Neuron (in vitro differentiated cells): ENCODE data around the gene FNDC5.

Experiments used
- H2AFZ ChIP-seq: one replicate; pipeline ENCODE4 v1.6.1; 2013; ENCODE audit warnings: low read depth, mild to moderate bottlenecking, inconsistent platforms, low read length, moderate library complexity
- H3K27me3 ChIP-seq: one replicate; pipeline ENCODE4 v1.6.1; 2013; ENCODE audit warnings: low read length; ENCODE audit not compliant: insufficient read depth
- H3K36me3 ChIP-seq: one replicate; pipeline ENCODE4 v1.6.1; 2013; ENCODE audit warnings: low read length; ENCODE audit not compliant: insufficient read depth
- H3K4me1 ChIP-seq: one replicate; pipeline ENCODE4 v1.6.1; 2013; ENCODE audit warnings: low read length; ENCODE audit not compliant: insufficient read depth
- H3K4me3 ChIP-seq: 2 replicates; pipeline ENCODE4 v1.5.1; 2013; ENCODE audit warnings: mild to moderate bottlenecking, low read length, moderate library complexity
- H3K9me3 ChIP-seq: one replicate; pipeline ENCODE4 v1.6.1; 2013; ENCODE audit warnings: low read length

Gene FNDC5

DNA sequence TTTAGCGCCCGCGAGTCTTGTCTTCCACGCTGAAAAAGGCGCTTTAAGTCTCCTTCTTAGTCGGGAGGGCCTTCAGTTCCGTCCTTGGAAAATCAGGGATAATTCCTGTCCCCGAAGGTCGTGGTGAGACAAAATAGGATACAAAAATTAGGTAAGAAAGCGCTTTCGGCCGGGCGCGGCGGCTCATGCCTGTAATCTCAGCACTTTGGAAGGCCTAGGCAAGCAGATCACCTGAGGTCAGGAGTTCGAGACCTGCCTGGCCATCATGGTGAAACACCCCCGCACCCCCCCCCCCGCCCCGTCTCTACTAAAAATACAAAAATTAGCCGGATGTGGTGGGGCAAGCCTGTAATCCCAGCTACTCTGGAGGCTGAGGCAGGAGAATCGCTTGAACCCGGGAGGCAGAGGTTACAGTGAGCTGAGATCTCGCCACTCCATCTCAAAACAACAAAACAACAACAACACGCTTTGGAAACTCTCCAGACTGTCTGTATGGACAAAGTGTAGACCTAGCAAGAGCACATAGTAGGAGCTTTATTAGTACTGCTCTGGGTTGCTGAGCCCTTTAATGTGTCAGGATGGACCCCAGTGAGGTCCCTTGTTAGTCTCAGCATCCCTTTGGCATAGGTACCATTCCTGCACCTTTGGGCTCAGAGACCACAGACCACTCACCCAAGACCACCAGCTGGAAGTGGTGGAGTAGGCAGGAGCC lies 31.3 kb upstream of the FNDC5 start:
- Histone ChIP-seq H3K9me3 (no peaks in the 10 kb centered on the region), H2AFZ (no peak overlapping the region), H3K4me1 (peaks cover 2% of the 10 kb centered on the region), H3K4me3 (peak overlapping the region; percentile 35), H3K36me3 (no peaks in the 10 kb centered on the region), H3K27me3 (peaks cover 51% of the 10 kb centered on the region)

DNA sequence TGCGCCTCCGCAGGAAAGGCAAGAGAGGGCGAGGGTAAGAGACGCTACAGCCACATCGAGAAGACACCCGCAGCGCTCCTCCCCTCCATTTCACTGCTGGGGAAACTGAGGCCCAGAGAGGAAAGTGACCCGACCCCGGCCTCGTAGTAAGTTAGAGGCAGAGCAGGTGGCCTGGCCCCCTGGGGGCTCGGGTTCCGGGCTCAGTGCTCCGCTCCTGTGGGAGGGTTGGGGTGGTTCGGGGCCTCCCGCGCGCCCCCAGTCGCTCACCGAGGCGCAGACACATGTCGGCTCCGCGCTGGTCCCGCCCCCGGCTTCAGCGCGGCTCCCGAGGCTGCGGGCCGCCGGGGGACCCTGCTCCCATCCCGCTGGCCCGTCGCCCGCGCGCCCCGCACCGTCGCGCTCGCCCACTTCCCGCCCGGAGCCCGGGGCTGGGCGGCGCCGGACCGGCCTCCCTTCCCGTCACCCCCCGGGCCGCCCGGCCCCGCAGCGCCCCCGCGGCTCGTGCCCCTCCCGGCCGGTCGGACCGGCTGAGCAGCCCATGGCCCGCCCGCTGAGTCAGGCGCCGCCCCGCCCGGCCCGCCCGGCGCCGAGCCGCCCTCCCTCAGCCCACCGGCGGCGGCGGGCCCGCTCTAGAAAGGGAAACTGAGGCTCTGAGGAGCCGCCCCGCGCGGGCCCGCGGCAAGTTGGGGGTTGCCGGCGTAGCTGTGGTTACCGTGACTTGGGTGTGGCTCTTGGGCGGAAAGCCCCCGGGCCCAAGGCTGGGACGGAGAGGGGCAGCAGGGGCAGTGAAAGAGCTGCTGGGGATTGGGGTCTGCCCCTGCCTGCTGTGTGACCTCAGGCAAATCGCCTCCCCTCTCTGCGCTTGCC lies 30.5 kb upstream of the FNDC5 start, which contains the start of gene TMEM54:
Gene TMEM54, minus strand, starts transcription at position 434 of the 867 bp plus-strand sequence. Its CDS starts 151 bp downstream, at position 283.
- H3K9me3 ChIP-seq: no peaks in the 10 kb centered on the region
- H2AFZ ChIP-seq: no peak within 1 kb of the TSS
- peaks cover 53% of the 10 kb centered on the region for H3K27me3 ChIP-seq
- H3K4me1 ChIP-seq: peaks cover 2% of the 10 kb centered on the region
- peak within 1 kb of the TSS; percentile 35 for H3K4me3 ChIP-seq
- no peaks in the 10 kb centered on the region for H3K36me3 ChIP-seq

DNA sequence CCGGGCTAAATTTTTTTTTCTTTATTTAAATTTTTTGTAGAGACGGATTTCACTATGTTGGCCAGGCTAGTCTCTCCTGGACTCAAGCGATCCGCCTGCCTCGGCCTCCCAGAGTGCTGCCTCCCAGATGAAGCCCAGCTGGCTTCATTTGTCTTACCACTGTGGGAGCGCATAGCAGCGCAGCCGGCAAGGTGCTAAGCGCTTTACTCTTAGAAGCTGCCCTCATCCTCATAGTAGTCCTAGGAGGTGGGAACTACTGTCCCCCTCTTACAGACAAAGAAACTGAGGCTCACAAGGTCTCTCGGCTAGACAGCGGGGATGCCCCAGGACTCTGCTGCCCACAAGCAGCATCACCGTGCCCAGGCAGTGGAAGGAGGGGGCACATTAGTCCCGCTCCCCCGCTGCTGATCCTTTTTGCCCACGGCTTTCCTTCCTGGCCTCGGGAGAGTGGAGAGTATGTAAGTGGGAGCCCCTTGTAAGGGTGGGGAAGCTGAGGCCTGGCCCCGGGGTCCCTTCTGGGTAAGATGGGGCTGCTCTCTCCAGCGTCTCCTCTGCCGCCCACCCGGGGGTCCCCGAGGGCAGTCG lies 29.8 kb upstream of the FNDC5 start:
- Histone ChIP-seq H3K27me3 (peaks cover 53% of the 10 kb centered on the region), H3K9me3 (no peaks in the 10 kb centered on the region), H2AFZ (no peak overlapping the region), H3K36me3 (no peaks in the 10 kb centered on the region), H3K4me3 (peak overlapping the region; percentile 35), H3K4me1 (peaks cover 2% of the 10 kb centered on the region)

DNA sequence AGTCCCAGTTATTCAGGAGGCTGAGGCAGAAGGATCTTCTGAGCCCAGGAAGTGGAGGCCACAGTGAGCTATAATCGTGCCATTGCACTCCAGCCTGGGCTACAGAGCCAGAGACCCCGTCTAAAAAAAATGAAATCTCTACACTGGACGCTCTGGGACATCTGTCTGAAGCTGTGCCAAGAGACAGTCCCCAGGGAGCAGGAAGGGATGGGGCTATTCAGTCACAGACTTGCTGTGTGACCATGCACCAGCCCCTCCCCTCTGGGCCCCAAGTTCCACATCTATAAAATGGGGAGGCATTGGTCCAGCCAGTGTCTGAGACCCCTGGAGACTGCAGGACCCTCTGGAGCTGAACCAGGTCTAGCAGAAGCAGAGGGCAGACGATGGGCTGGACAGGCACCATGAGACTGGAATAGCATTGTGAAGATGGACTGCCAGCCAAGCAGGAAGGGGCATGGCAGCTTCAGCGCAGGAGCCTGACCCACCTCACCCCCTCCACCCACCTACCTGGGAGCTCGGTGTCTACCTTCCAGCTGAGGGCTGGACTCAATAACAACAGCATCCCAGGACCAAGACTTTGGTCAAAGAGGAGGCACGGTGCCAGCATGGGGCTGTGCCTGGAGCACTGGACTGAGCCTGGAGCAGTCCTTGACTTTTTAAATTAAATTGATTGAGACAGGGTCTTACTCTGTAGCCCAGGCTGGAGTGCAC lies 29.0 kb upstream of the FNDC5 start:
- H3K4me1 ChIP-seq: peaks cover 2% of the 10 kb centered on the region
- H3K36me3 ChIP-seq: no peaks in the 10 kb centered on the region
- no peak overlapping the region for H2AFZ ChIP-seq
- H3K27me3 ChIP-seq: peaks cover 53% of the 10 kb centered on the region
- H3K9me3 ChIP-seq: no peaks in the 10 kb centered on the region
- H3K4me3 ChIP-seq: no peak overlapping the region

DNA sequence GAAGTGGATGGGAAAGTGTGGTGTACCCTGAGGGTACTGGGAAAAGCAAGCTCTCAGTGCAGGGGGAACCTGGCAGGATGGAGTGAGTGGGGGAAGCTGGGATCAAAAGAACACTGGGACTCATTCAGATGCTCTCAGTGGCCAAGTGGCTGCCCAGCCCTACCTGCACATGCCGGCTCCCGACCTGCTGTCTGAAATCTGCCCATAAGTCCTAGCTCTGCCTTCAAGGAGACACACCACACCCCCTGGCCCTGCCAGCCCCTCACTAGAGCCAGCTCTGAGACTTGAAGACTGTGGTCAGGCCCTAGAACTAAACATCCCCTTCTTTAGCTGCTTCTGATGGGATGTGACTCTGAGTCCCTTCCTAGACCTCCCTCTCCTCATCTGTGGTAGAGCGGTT lies 28.2 kb upstream of the FNDC5 start:
- Histone ChIP-seq H3K4me3 (no peak overlapping the region), H3K9me3 (no peaks in the 10 kb centered on the region), H3K27me3 (peaks cover 52% of the 10 kb centered on the region), H3K36me3 (no peaks in the 10 kb centered on the region), H2AFZ (no peak overlapping the region), H3K4me1 (peaks cover 10% of the 10 kb centered on the region)

DNA sequence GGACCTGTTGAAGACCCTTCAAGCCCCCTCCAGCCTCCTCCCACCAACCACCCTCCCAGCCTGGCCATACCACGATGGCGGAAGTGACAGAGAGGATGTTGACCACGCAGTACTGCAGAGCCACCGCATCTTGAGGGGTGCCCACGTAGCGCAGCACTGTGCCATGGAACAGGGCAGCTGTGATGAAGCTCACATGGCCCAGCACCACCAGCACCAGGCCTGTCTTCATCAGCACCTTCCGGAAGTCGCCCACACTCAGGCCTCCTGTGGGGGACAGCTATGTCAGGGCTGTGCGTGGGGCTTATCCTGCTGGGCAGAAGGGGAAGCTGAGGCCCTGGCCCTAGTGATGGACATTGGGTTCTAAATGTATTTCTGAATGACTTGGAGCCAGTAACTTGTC lies 27.3 kb upstream of the FNDC5 start:
- Histone ChIP-seq H2AFZ (no peak overlapping the region), H3K9me3 (no peaks in the 10 kb centered on the region), H3K27me3 (peaks cover 51% of the 10 kb centered on the region), H3K4me1 (peaks cover 13% of the 10 kb centered on the region), H3K36me3 (no peaks in the 10 kb centered on the region), H3K4me3 (no peak overlapping the region)

DNA sequence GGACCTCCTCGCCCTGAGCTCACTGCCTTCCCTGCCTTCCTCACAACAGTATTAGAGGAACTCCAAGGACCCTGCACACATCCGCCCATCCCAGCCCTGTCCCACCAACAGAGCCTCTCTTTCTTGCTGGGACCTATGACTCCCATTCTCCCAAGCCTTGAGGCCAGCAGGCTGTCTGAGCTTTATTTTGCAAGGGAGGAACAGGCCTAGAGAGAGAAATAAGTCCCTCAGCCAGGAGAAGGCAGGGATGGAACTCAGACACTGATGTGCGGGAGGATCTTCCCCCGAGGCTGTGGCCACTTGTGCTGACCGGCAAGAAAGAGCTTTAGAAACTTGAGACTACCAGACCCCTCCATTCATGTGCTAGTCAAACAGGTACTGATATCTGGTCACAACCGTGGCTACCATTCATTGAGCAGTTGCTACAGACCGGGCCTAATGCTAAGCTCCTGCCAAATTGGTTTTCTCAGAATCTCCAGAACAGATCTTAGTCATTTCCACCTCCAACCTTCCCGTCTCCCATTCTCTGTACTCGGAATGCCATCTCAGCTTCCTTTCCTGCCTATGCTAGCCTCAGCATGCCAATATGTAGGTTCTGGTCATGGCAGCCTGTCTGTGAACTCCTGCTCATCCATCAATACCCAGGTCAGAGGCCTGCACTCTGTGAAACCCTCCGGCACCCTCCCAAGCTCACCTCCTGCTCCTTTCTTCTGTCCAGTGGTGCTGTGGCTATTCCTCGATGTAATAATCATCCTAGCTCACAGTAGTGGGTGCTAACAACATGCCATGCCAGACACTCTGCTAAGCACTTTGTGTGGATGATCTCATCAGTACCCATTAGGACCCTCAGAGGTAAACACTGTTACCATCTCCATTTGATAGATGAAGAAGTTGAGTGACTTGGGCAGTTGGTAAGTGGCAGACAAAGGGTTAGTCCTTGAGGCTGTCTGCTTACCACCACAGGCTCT lies 26.7 kb upstream of the FNDC5 start:
- Histone ChIP-seq H3K4me3 (no peak overlapping the region), H3K27me3 (peaks cover 46% of the 10 kb centered on the region), H2AFZ (no peak overlapping the region), H3K9me3 (no peaks in the 10 kb centered on the region), H3K36me3 (no peaks in the 10 kb centered on the region), H3K4me1 (peaks cover 13% of the 10 kb centered on the region)

DNA sequence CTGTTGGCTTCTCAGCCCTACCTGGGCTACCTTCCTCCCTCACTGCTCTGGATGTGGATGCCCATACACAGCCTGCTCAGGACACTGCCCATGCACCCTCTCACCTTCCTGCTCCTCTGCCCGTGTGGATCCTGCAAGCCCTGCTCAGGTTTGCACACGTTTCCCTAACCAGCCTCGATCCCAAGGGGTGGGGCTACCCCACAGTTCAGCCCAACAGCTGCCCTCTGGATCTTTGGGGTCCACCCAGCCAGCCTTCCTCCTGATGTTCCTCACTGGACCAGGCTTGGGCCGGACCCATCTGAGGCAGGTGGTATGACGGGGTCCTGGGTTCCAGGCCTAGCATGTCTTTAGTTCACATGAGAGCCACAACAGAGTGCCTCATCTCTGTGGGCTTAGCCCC lies 25.7 kb upstream of the FNDC5 start:
- Histone ChIP-seq H2AFZ (no peak overlapping the region), H3K4me1 (peaks cover 13% of the 10 kb centered on the region), H3K27me3 (peaks cover 38% of the 10 kb centered on the region), H3K36me3 (no peaks in the 10 kb centered on the region), H3K9me3 (no peaks in the 10 kb centered on the region), H3K4me3 (no peak overlapping the region)

DNA sequence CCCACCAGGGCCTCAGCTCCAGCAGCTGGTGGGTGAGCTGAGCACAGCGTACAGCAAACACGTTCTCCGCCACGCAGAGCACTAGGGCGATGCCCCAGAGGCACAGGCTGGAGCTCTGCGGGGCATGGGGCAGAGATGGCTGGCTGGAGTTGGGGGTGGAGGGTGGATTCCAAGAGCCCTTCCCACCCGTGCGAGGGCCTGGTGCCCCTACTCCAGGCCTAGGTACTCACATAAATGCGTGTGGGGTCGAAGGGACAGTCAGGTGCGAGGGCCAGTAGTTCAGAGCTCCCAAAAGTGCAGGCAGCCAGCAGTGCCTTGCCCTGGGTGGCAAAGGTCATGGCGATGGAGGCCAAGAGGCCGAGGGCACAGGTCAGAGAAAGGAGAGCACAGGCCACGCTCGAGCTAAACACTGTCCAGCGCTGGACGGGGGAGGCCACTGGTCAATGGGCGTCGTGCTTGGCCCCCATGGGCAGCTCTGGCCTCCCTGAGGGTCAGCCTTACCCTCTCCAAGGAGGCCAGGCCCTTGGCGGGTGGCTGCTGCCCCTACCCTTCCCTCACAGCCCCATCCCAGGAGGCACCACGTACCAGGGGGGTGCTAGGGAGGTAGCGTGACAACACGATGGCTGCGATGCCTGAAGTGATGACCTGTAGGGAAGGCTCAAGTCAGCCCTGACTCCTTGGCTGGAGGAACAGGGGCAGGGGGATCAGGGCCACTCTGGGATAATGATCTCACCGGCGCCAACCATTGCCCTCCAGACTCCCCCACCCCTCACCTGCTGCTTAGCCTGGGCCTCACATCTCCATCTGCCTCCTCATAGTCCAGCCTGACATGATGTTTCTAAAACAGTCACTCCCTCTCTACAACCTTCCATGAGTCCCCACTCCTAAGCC lies 24.9 kb upstream of the FNDC5 start:
- H3K4me3 ChIP-seq: no peak overlapping the region

DNA sequence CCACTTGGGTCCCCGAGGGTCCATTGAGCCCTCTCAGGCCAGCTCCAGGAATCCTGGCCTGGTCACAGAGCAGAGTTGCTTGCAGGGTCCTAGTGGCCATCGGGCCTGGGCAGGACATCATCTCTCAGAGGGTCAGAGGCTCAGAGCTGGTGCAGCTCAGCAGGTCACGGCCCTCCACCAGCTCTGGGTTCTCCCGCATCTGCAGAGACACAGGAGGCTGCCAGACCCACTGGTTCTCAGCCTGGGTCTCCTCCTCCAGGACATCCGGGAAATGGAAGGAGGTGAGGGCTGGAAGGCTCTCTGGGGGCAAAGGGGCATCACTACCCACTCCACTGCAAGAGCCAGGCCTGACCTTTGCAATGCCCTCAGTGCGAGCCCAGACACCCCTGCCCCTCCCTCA lies 24.0 kb upstream of the FNDC5 start:
- Histone ChIP-seq H3K9me3 (no peaks in the 10 kb centered on the region), H3K4me1 (peaks cover 11% of the 10 kb centered on the region), H3K36me3 (no peaks in the 10 kb centered on the region), H3K27me3 (peaks cover 23% of the 10 kb centered on the region), H3K4me3 (no peak overlapping the region), H2AFZ (no peak overlapping the region)

More for the DNA sequence above, 24.9 kb upstream of the FNDC5 start:
- Histone ChIP-seq H3K27me3 (peaks cover 31% of the 10 kb centered on the region), H3K9me3 (no peaks in the 10 kb centered on the region), H3K4me1 (peaks cover 12% of the 10 kb centered on the region), H3K36me3 (no peaks in the 10 kb centered on the region), H2AFZ (no peak overlapping the region)

DNA sequence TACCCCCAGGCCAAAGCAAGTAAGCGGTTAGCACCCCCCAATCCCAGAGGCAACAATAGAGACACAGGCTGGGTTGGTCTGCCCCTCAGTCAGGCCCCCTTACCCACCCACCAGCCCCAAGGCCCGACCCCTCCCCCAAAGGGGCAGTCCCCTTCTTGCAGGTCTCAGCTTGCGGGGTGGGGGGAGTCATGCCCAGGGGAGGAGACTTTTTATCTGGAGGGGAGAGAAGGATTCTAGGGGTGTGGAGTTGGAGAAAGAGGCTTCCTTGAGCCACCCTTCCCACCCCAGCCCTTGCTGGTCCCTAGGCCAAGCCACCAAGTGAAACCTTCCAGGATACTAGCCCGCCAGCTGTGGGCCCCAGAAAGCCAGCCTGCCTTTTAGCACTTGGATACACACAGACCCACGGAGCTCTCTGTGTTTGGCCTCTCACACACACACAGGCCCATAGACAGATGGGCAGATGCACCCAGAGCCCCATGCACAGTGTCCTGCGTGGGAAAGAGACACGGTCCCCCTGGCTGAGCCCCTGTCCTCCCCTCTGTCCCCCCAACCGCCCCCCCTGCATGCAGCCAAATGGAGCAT lies 23.4 kb upstream of the FNDC5 start:
- no peaks in the 10 kb centered on the region for H3K36me3 ChIP-seq
- peaks cover 11% of the 10 kb centered on the region for H3K4me1 ChIP-seq
- H3K4me3 ChIP-seq: peak overlapping the region; percentile 46
- no peaks in the 10 kb centered on the region for H3K9me3 ChIP-seq
- peaks cover 21% of the 10 kb centered on the region for H3K27me3 ChIP-seq
- H2AFZ ChIP-seq: peak overlapping the region; percentile 97
